ENCODE results near the gene CREB5.

CREB5 gene

GRCh38 chr7:28408105-28408959 lies 4.0 kb upstream of the CREB5 start:
- no peak for DNase-seq

DNA sequence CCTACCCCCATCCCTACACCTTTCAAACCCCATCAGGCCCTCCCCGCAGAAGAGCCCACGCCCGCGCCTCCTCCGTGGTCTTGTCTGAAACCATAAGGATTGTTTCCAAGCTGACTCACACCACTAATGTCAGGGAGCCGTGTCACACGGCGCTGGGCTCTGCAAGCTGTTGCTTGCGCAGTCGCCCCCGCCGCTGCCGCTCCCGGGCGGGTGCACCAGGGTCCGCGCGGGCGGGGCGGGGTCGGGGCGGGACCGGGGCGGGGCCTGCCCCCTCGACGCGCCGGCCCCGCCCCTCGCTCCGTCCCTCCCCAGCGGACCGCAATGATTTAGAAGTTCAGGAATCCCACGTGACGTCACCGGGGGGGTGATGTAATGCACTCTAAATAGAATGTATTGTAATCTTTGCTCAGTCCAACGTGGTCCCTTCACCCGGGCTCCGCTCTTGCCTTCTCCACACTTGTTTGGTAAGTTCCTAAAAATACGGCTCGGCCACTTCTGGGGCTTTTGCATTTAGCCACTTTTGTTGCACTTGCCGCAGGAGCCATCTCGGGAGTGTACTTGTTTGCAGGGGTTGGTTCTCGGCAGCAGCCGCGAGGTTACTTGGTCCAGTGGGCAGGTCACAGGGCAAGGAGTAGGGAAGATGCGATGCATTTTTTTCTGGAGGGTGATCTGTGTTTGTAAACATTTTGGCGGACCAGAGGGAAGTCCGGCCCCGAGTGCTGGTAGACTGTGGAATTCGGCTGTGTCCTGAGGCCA lies 3.2 kb upstream of the CREB5 start:
- peak; percentile 98 for DNase-seq

GRCh38 chr7:28409716-28410627 lies 2.3 kb upstream of the CREB5 start:
- peak; percentile 49 for DNase-seq

DNA sequence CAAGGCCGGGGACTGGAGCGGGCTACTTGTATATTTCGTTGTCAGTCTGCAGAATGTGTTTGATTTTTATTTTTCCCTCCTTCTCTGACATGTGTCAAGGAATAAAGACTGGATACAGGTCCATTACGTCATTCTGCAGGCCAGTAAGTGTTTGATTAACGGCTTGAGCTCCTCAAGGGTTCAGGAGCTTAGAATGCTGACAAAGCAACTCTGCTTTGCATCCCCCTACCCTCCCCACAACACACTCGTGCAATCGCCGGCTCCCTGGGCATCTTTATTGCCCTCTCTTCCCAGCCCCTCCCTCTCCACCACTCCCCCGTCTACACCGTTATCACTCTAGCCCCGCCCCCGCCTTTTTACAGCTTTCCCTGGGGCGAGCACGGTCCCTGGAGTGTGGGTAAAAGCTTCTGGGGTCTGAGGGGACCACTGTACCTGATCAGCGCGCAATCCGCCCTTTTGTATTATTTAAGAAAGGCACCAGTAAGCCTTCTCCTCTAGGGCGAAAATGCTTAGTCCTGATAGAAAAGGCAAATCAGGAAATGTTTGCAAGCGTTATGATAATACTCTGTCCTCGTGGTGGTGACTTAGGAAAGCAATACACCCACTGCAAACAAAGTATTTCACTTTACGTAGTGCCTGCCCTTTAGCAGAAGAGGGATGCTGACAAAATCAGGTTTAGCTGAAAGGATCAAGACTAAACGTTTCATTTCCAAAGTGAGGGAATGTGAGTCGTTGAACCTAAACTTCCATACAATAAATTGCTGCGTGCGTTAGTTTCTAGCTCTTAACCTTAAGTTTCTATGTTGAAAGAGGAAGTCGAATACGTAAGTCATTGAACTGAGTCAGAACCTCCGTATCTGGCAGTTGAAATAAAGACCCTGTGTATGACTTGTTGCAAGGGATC lies 1.4 kb upstream of the CREB5 start:
- peak; percentile 46 for DNase-seq

DNA sequence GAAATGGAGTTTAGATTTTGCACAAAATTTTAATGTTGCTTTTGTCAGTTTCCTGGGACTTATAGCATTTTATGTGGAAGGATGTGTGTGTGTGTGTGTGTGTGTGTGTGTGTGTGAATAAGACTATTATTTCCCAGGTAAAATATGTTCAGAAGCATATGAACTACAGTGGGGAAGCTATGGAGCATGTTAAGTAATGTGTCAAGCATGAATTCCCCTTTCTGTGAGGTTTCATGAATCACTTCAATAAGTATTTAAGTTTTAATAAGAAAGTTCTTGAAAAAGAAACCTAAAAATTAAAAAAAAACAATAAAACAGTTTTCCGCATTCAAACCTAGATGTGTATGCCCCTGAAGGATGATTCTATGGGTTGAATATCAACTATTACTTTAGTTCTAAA lies 693 bp downstream of the CREB5 start:
- DNase-seq, result no peak

DNA sequence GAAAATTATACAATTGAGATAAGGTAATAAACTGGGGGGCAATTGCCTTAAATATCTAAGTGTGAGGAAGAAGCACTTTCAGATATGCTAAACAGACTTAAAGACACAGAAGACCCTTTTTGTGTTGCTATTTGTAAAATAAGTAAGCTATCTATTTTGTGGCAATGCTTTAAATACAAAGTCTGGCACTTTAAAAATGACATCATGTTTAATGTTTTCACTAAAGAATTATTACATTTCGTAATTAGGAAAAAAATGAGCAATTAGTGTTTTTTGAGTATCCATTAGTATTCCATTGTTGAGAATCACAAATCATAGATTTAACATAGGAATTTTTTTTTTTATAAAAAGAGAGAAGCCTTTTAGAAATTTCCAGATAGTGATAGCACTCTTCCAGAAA lies 2.1 kb downstream of the CREB5 start:
- DNase-seq, result no peak

DNA sequence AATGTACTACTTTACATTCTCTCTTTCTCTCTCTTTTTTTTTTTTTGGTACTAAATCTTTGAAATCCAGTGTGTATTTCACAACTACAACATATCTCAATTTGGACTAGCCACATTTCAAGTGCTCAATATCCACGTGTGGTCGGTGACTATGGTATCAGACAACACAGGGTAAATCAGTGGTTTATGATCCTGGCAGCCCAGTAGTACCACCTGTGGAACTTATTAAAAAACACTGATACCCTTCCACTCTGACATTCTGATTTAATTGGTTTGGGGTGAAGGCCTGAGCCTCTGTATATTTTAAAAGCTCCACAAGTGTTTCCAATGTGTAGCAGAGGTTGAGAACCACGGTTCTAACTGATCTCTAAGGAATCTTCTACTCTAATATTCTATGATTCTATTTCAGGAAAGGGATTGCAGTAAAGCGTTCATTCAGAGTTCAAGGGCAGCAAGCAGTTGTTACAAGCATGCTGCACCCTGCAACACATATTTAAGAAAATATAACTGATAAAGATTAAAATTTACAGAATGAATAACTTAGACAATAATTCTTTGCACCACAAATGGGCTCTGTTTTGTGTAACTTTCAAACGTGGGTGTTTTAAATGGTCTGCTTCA lies 5.1 kb downstream of the CREB5 start:
- DNase-seq, result no peak

- DNase-seq, result no peak
Measured at GRCh38 chr7:28418311-28418710, 6.0 kb downstream of the CREB5 start.

DNA sequence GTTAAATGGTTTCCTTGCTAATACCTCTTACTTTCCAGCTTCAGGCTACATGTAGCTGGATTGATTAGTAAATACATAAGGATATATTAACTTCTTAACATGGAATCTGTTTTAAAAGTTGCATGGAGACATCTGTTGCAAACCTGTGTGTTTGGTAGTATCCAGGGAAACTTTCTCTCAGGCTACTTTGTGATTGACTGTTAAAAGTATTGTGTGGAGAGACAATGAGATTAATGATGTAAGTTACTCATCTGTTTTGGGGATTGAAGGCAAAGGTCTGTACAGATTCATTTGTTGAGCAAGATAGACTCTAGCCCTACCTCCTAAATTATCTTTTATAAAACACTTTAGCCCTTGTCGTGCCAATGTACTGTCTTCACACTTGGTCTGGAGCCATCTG lies 6.6 kb downstream of the CREB5 start:
- peak; percentile 31 for DNase-seq

- DNase-seq, result peak; percentile 89
Measured at GRCh38 chr7:28419716-28420115, 7.4 kb downstream of the CREB5 start.

DNA sequence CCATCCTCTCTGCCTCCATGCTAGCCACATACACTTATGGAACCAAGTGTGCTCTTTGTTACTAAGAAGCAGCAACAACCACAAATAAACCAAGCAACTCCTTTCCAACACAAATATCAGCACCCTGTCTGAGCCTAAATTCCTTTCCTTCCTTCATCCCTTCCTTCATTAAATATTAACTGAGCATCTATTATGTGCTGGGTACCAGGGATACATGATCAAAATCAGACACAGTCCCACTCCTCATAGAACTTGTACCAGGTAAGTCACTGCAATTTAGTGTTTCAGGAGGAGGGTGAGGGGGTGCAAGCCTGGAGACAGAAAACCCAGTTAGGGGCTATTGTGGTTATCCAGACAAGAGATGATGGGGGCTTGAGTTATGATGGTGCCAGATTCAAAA lies 10.8 kb downstream of the CREB5 start:
- no peak for DNase-seq

GRCh38 chr7:28423918-28424514 lies 11.7 kb downstream of the CREB5 start:
- no peak for DNase-seq

- DNase-seq, result no peak
Measured at GRCh38 chr7:28425496-28425895, 13.2 kb downstream of the CREB5 start.

DNA sequence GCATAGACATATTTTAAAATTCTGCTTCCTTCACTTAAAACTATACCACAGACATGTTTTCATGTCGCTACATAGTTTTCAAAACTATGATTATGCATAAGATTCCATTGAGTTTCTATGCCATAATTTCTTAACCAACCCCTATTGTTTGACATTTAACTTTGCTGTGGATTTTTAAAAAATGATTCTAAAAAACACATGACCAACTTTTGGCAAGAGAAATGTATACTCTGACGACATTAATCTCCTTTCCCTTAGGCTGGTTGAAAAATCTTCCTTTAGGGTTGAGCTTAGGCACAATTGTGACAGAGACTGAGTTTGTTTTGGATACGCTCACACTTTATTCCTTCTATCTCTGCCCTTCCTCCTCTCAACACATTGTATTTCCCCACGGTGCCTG lies 14.9 kb downstream of the CREB5 start:
- no peak for DNase-seq

DNA sequence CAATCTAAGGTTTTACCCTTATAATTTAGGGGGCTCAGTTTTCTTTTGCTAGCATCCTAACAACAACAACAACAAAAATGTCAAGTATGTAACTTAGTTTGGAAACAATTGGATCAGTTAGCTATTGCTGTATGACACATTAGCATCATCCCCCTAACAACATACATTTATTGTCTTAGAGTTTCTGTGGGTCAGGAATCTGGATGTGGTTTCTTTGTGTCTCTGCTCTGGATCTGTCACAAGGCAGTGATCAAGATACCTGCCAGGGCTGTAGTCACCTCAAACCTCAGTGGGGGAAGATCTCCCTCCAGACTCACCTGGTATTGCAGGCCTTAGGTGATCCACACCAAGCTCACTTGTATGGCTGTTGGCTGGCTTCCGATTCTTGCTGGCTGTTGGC lies 18.3 kb downstream of the CREB5 start:
- DNase-seq, result no peak

DNA sequence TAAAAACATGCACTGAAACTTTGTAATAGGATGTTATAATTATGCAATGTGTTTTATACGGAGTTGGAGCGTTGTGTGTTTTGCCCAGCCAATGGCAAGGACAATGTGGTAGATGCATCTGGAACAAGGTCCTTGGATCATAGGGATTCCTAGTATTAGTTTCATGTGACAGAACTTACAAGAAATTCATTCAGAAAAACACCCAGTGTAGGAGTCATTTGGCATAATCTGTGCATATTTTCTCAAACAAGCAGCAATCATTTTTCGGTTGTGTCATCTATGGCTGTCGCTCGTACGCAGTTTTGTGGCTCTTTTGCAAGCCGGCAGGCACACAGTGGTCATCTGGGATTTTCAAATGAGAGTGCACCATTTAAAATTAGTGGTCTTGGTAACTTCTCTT lies 19.8 kb downstream of the CREB5 start:
- no peak for DNase-seq

DNA sequence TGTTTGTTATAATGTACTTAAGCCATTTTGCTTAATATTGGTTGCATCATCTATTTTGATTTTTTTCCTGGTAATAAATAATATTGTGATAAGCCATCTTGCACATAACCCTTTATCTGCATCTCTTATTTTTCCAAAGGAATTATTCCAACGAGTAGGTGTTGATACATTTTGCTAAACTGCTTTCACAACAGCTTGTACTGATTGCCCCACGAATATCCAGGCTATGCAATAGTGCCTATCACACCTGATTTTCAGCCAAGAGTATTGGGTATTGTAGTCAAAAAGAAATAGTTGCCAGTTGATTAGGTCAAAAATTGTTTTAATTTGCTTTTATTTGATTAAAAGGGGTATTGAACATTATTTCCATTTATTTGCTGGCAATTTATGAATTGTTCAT lies 20.7 kb downstream of the CREB5 start:
- no peak for DNase-seq

DNA sequence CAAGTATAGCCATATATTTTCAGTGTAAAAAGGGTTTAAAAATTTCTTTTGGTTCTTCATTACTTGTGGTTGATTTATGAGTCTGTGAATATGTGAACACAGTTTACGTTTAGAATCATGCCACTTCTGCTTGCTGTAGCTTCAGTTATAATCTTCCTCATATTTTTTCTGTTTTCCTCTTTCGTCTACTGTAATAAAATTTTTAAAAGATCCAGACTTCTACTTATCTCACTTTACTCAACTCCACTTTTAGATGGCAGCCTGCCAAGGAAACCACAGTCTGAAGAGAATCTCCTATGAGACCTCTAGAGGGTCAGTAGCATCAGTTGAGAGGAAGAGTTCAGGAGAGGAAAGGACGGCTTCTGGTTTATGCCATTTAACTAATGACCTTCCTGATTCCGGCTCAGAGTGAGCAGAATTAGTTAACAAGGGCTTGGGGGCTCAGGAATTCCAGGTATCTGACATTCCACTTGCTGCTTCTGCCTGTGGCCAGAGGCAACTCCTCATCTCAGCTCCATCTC lies 21.4 kb downstream of the CREB5 start:
- DNase-seq, result peak; percentile 89

DNA sequence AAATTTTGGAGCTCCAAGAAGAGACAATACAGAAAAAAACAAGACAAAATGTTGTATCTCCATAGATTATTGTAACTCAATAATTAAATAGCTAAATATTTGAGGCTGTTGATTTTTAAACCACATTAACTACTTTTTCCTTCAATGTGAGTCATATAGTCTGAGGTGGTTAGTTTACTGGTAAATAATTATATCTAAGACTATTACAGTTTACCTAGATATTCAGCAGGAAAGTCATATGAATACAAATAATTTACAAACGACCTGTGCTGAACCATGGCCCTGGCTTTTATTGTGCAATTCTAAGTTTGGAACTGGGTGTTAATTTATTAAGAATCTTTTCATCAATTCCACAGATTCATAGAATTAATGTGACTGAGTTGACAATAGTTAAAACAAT lies 22.2 kb downstream of the CREB5 start:
- DNase-seq, result no peak

GRCh38 chr7:28435152-28435551 lies 22.8 kb downstream of the CREB5 start:
- DNase-seq, result no peak
